ENCODE measurements around the gene POLR2J3. TPM values are rescaled to one million over a fixed set of nuclear protein-coding genes. Genes with fewer than 3 reads are reported as not detected.
"Not testable (repeated sequence)": the region's sequence is repeated elsewhere in the genome, so short reads cannot be mapped to it uniquely, and the experiment has no call there.

The POLR2J3 gene
- total RNA-seq, 2 experiments from 2014 or later: 52.4 to 59.4 TPM

GRCh38 chr7:102531583-102531982 is 40.8 kb downstream of the POLR2J3 start:
- DNase-seq; H3K9me3 Mint-ChIP-seq (ENCODE audit: insufficient read depth); H3K36me3 Mint-ChIP-seq (ENCODE audit: low read depth); H3K4me1 Mint-ChIP-seq (ENCODE audit: low read depth); H3K4me3 Mint-ChIP-seq; CTCF ChIA-PET; POLR2A ChIA-PET; H3K27ac Mint-ChIP-seq; ATAC-seq; H3K27me3 Mint-ChIP-seq (ENCODE audit: low read depth): not testable (repeated sequence)

- H3K4me3 Mint-ChIP-seq; H3K4me1 Mint-ChIP-seq (ENCODE audit: low read depth); CTCF ChIA-PET; ATAC-seq; POLR2A ChIA-PET; H3K36me3 Mint-ChIP-seq (ENCODE audit: low read depth); H3K27me3 Mint-ChIP-seq (ENCODE audit: low read depth); H3K9me3 Mint-ChIP-seq (ENCODE audit: insufficient read depth); H3K27ac Mint-ChIP-seq; DNase-seq: not testable (repeated sequence)
Observed at GRCh38 chr7:102527822-102528793, 44.3 kb downstream of the POLR2J3 start.

- H3K4me1 Mint-ChIP-seq (ENCODE audit: low read depth); H3K4me3 Mint-ChIP-seq; ATAC-seq; H3K27me3 Mint-ChIP-seq (ENCODE audit: low read depth); CTCF ChIA-PET; POLR2A ChIA-PET; H3K36me3 Mint-ChIP-seq (ENCODE audit: low read depth); H3K27ac Mint-ChIP-seq; H3K9me3 Mint-ChIP-seq (ENCODE audit: insufficient read depth); DNase-seq: not testable (repeated sequence)
Observed at GRCh38 chr7:102527182-102527581, 45.2 kb downstream of the POLR2J3 start.

- H3K9me3 Mint-ChIP-seq (ENCODE audit: insufficient read depth); H3K27ac Mint-ChIP-seq; H3K27me3 Mint-ChIP-seq (ENCODE audit: low read depth); POLR2A ChIA-PET; DNase-seq; H3K36me3 Mint-ChIP-seq (ENCODE audit: low read depth); H3K4me3 Mint-ChIP-seq; CTCF ChIA-PET; H3K4me1 Mint-ChIP-seq (ENCODE audit: low read depth): not testable (repeated sequence)
- ATAC-seq: peak; percentile 10
Observed at GRCh38 chr7:102524803-102525202, 47.6 kb downstream of the POLR2J3 start.

- H3K36me3 Mint-ChIP-seq (ENCODE audit: low read depth); CTCF ChIA-PET; H3K4me1 Mint-ChIP-seq (ENCODE audit: low read depth); DNase-seq; H3K27me3 Mint-ChIP-seq (ENCODE audit: low read depth); H3K9me3 Mint-ChIP-seq (ENCODE audit: insufficient read depth); H3K27ac Mint-ChIP-seq; POLR2A ChIA-PET; H3K4me3 Mint-ChIP-seq; ATAC-seq: not testable (repeated sequence)
Observed at GRCh38 chr7:102520797-102521196, 51.6 kb downstream of the POLR2J3 start.

GRCh38 chr7:102517550-102518147 is 54.7 kb downstream of the POLR2J3 start, which contains the start of gene RASA4B:
RASA4B (minus strand) TSS chr7:102517777; CDS start chr7:102517710, 67 bp downstream.
- H3K4me3 Mint-ChIP-seq: not testable (repeated sequence)

More at GRCh38 chr7:102517550-102518147, 54.7 kb downstream of the POLR2J3 start, which contains the start of gene RASA4B:
- POLR2A ChIA-PET; CTCF ChIA-PET; H3K4me1 Mint-ChIP-seq (ENCODE audit: low read depth); H3K27ac Mint-ChIP-seq; H3K27me3 Mint-ChIP-seq (ENCODE audit: low read depth); H3K36me3 Mint-ChIP-seq (ENCODE audit: low read depth); H3K9me3 Mint-ChIP-seq (ENCODE audit: insufficient read depth): not testable (repeated sequence)
- DNase-seq: peak; percentile 20
- peak; percentile 100 for ATAC-seq

Other genes starting within 250 kb of the POLR2J3 start
- not detected for gene SPDYE6, start 216.1 kb downstream of the POLR2J3 start, total RNA-seq
- gene PRKRIP1, start 176.2 kb downstream of the POLR2J3 start, total RNA-seq: 10 to 100 TPM; 26.8 to 28.1 TPM
- 10 to 100 TPM; 72.5 to 72.8 TPM for gene ORAI2, start 139.0 kb downstream of the POLR2J3 start, total RNA-seq
- gene ALKBH4, start 107.7 kb downstream of the POLR2J3 start, total RNA-seq: 10 to 100 TPM; 10.8 to 11.1 TPM
- gene LRWD1, start 107.6 kb downstream of the POLR2J3 start, total RNA-seq: 10 to 100 TPM; 16.7 to 21.7 TPM
- 10 to 100 TPM; 55.7 to 62.0 TPM for gene POLR2J, start 93.7 kb downstream of the POLR2J3 start, total RNA-seq
- 10 to 100 TPM; 18.9 to 21.1 TPM for gene RASA4B, start 54.8 kb downstream of the POLR2J3 start, total RNA-seq
- 10 to 100 TPM; 24.1 to 27.1 TPM for gene UPK3BL2, start 28.9 kb downstream of the POLR2J3 start, total RNA-seq
- under 1 TPM in 1 of 2 experiments, not detected in 1; 0.31 TPM for gene SPDYE2, start 21.4 kb downstream of the POLR2J3 start, total RNA-seq
- 10 to 100 TPM; 59.0 to 61.8 TPM for gene RASA4, start 44.2 kb upstream of the POLR2J3 start, total RNA-seq
- gene UPK3BL1, start 70.2 kb upstream of the POLR2J3 start, total RNA-seq: 10 to 100 TPM; 31.4 to 37.2 TPM
- gene SPDYE2B, start 77.7 kb upstream of the POLR2J3 start, total RNA-seq: not detected
- 10 to 100 TPM; 19.4 to 20.6 TPM for gene POLR2J2, start 99.1 kb upstream of the POLR2J3 start, total RNA-seq
- gene FAM185A, start 176.4 kb upstream of the POLR2J3 start, total RNA-seq: 10 to 100 TPM in 1 of 2 experiments, 1 to 10 TPM in 1; 9.4 to 10.5 TPM